GM10266 (cell line): ENCODE data around the gene PITHD1.

ENCODE experiments used
- DNase-seq: peaks from one replicate; pipeline ENCODE4 v3.0.0; 2012; ENCODE audit errors: extremely low spot score
- CTCF ChIP-seq: IDR thresholded peaks from 2 replicates; pipeline ENCODE4 v1.5.1; 2012; ENCODE audit warnings: mild to moderate bottlenecking, low read depth; ENCODE audit not compliant: control insufficient read depth, insufficient read depth; ENCODE audit errors: missing control alignments

The PITHD1 gene

GRCh38 chr1:23836037-23836436 is 57.8 kb downstream of the PITHD1 start:
- TF ChIP-seq CTCF: no peak
- no peak for DNase-seq
